GM12891 (cell line): ENCODE data around the gene SMO.

ENCODE experiments used
- POLR2A ChIP-seq: IDR thresholded peaks from 2 replicates; pipeline ENCODE4 v1.6.1; 2011; ENCODE audit warnings: low read depth, low read length, control low read depth
- POLR2AphosphoS5 ChIP-seq: IDR thresholded peaks from 2 replicates; pipeline ENCODE4 v1.6.1; 2011; ENCODE audit warnings: low read depth, low read length, control low read depth
- SPI1 ChIP-seq: IDR thresholded peaks from 2 replicates; pipeline ENCODE4 v1.6.1; 2011; ENCODE audit warnings: low read depth, low read length, control low read depth
- TAF1 ChIP-seq: IDR thresholded peaks from 2 replicates; pipeline ENCODE4 v1.6.1; 2011; ENCODE audit warnings: low read depth, low read length, control low read depth

DNA sequence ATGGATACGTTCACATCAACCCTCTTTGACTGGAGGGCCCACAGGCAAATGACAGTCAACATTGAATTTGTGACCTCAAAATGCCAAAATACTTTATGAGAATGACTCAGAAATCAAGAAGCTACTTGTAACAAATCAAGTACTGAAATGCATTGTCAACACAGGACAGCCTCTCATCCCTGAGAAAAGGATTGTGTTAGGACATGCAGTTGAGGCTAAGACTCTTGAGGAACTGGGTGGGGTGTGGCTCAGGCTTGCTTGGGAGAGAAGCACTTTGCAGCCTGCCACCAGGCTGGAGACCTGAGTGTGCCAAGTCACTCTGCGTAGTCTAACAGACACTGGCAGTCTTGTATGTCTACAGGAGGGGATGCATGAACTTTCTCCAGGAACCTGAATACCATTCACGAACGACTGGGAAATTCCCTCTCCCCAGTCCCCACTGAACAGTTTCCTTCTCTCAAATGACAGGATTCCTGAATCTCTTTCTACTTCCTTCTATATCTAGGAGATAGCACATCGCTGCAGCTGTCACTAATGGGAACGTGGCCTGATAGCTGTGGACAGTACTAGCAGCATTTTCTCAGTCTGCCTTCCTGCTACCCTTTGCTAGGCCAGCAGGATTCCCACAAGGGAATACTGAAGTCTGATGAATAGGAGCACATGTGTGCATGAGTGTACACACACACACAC, 3.3 kb upstream of the SMO start:
- TF ChIP-seq TAF1 (no peak), POLR2A (no peak), SPI1 (no peak), POLR2AphosphoS5 (no peak)
